ENCODE measurements around the gene TTBK2.

The TTBK2 gene

DNA sequence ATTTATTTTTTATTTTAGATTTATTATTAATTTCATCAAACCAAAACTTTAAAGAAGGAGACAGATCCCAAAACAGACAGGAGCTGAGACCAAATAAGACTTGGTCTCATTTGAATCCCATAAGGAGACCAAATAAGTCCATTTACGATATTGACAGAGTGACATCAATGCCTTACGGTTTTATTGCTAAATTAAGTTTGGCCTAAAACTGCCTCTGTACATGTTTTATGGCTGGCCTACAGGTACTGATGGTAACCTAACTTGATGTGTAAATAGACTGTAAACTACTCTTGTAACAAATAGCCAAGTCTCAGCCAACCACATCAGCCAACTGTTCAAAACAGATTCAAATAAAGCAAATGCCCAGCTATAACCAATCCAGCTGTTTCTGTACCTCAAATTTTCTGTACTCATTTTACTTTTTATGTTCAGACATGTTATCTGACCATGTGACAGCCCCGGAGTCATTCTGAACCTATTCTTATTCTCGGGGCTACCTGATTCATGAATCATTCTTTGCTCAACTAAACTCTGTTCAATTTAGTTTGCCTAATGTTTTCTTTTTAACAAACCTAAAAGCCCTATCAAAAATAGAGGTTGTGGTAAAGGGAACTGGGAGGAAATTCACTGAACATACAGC lies 94.2 kb downstream of the TTBK2 start (continued):
- no peak for TF ChIP-seq ZNF776 (tag by site-specific recombination; IDR thresholded peaks at IDR 0.05; ENCODE audit: borderline replicate concordance)
- no peak for TF ChIP-seq KLF1 (tag by site-specific recombination; IDR thresholded peaks at IDR 0.05)
- no peak for TF ChIP-seq ZNF626 (tag by site-specific recombination; IDR thresholded peaks at IDR 0.05)
- no peak for TF ChIP-seq ZNF121 (tag by site-specific recombination; IDR thresholded peaks at IDR 0.05)
- 0 out of 2 replicates have a peak, but pooled peaks have one; percentile 19 for TF ChIP-seq IKZF3 (tag by site-specific recombination; IDR thresholded peaks at IDR 0.05)
- no peak for TF ChIP-seq ZNF423 (tag by site-specific recombination; IDR thresholded peaks at IDR 0.05)
- TF ChIP-seq, protein P1, sequence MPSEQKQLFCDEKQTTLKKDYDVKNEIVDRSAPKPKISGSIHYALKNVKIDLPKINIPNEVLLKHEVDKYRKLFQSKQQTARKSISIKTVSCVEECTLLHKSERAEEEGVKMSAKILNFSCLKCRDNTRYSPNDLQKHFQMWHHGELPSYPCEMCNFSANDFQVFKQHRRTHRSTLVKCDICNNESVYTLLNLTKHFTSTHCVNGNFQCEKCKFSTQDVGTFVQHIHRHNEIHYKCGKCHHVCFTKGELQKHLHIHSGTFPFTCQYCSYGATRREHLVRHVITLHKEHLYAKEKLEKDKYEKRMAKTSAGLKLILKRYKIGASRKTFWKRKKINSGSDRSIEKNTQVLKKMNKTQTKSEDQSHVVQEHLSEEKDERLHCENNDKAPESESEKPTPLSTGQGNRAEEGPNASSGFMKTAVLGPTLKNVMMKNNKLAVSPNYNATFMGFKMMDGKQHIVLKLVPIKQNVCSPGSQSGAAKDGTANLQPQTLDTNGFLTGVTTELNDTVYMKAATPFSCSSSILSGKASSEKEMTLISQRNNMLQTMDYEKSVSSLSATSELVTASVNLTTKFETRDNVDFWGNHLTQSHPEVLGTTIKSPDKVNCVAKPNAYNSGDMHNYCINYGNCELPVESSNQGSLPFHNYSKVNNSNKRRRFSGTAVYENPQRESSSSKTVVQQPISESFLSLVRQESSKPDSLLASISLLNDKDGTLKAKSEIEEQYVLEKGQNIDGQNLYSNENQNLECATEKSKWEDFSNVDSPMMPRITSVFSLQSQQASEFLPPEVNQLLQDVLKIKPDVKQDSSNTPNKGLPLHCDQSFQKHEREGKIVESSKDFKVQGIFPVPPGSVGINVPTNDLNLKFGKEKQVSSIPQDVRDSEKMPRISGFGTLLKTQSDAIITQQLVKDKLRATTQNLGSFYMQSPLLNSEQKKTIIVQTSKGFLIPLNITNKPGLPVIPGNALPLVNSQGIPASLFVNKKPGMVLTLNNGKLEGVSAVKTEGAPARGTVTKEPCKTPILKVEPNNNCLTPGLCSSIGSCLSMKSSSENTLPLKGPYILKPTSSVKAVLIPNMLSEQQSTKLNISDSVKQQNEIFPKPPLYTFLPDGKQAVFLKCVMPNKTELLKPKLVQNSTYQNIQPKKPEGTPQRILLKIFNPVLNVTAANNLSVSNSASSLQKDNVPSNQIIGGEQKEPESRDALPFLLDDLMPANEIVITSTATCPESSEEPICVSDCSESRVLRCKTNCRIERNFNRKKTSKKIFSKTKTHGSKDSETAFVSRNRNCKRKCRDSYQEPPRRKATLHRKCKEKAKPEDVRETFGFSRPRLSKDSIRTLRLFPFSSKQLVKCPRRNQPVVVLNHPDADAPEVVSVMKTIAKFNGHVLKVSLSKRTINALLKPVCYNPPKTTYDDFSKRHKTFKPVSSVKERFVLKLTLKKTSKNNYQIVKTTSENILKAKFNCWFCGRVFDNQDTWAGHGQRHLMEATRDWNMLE (tag by site-specific recombination; conservative IDR thresholded peaks at IDR 0.05; ENCODE audit: low read depth): no peak
- TF ChIP-seq, protein P2, sequence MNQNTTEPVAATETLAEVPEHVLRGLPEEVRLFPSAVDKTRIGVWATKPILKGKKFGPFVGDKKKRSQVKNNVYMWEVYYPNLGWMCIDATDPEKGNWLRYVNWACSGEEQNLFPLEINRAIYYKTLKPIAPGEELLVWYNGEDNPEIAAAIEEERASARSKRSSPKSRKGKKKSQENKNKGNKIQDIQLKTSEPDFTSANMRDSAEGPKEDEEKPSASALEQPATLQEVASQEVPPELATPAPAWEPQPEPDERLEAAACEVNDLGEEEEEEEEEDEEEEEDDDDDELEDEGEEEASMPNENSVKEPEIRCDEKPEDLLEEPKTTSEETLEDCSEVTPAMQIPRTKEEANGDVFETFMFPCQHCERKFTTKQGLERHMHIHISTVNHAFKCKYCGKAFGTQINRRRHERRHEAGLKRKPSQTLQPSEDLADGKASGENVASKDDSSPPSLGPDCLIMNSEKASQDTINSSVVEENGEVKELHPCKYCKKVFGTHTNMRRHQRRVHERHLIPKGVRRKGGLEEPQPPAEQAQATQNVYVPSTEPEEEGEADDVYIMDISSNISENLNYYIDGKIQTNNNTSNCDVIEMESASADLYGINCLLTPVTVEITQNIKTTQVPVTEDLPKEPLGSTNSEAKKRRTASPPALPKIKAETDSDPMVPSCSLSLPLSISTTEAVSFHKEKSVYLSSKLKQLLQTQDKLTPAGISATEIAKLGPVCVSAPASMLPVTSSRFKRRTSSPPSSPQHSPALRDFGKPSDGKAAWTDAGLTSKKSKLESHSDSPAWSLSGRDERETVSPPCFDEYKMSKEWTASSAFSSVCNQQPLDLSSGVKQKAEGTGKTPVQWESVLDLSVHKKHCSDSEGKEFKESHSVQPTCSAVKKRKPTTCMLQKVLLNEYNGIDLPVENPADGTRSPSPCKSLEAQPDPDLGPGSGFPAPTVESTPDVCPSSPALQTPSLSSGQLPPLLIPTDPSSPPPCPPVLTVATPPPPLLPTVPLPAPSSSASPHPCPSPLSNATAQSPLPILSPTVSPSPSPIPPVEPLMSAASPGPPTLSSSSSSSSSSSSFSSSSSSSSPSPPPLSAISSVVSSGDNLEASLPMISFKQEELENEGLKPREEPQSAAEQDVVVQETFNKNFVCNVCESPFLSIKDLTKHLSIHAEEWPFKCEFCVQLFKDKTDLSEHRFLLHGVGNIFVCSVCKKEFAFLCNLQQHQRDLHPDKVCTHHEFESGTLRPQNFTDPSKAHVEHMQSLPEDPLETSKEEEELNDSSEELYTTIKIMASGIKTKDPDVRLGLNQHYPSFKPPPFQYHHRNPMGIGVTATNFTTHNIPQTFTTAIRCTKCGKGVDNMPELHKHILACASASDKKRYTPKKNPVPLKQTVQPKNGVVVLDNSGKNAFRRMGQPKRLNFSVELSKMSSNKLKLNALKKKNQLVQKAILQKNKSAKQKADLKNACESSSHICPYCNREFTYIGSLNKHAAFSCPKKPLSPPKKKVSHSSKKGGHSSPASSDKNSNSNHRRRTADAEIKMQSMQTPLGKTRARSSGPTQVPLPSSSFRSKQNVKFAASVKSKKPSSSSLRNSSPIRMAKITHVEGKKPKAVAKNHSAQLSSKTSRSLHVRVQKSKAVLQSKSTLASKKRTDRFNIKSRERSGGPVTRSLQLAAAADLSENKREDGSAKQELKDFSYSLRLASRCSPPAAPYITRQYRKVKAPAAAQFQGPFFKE (tag by site-specific recombination; IDR thresholded peaks at IDR 0.05; ENCODE audit: borderline replicate concordance): no peak
- TF ChIP-seq ZNF510 (tag by site-specific recombination; IDR thresholded peaks at IDR 0.05; ENCODE audit: insufficient replicate concordance): no peak
- no peak for TF ChIP-seq EGR2 (tag by site-specific recombination; IDR thresholded peaks at IDR 0.05; ENCODE audit: low read depth)
- 0 out of 2 replicates have a peak, but pooled peaks have one; percentile 29 for TF ChIP-seq ZNF843 (tag by site-specific recombination; IDR thresholded peaks at IDR 0.05)
- TF ChIP-seq GLI4 (tag by site-specific recombination; IDR thresholded peaks at IDR 0.05): no peak
- TF ChIP-seq, protein P3, sequence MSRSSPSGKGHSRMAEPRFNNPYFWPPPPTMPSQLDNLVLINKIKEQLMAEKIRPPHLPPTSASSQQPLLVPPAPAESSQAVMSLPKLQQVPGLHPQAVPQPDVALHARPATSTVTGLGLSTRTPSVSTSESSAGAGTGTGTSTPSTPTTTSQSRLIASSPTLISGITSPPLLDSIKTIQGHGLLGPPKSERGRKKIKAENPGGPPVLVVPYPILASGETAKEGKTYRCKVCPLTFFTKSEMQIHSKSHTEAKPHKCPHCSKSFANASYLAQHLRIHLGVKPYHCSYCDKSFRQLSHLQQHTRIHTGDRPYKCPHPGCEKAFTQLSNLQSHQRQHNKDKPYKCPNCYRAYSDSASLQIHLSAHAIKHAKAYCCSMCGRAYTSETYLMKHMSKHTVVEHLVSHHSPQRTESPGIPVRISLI (tag by site-specific recombination; IDR thresholded peaks at IDR 0.05): no peak
- TF ChIP-seq, protein P4, sequence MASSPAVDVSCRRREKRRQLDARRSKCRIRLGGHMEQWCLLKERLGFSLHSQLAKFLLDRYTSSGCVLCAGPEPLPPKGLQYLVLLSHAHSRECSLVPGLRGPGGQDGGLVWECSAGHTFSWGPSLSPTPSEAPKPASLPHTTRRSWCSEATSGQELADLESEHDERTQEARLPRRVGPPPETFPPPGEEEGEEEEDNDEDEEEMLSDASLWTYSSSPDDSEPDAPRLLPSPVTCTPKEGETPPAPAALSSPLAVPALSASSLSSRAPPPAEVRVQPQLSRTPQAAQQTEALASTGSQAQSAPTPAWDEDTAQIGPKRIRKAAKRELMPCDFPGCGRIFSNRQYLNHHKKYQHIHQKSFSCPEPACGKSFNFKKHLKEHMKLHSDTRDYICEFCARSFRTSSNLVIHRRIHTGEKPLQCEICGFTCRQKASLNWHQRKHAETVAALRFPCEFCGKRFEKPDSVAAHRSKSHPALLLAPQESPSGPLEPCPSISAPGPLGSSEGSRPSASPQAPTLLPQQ (tag by site-specific recombination; IDR thresholded peaks at IDR 0.05): no peak
- no peak for TF ChIP-seq ZNF184 (tag by site-specific recombination; IDR thresholded peaks at IDR 0.05)
- no peak for TF ChIP-seq KLF7 (tag by site-specific recombination; IDR thresholded peaks at IDR 0.05; ENCODE audit: borderline replicate concordance)
- 0 out of 2 replicates have a peak, but pooled peaks have one; percentile 22 for TF ChIP-seq ZSCAN30 (tag by site-specific recombination; IDR thresholded peaks at IDR 0.05)
- TF ChIP-seq ZNF701 (tag by site-specific recombination; IDR thresholded peaks at IDR 0.05): no peak
- no peak for TF ChIP-seq ZNF266 (tag by site-specific recombination; IDR thresholded peaks at IDR 0.05; ENCODE audit: low read depth)
- TF ChIP-seq, protein P5, sequence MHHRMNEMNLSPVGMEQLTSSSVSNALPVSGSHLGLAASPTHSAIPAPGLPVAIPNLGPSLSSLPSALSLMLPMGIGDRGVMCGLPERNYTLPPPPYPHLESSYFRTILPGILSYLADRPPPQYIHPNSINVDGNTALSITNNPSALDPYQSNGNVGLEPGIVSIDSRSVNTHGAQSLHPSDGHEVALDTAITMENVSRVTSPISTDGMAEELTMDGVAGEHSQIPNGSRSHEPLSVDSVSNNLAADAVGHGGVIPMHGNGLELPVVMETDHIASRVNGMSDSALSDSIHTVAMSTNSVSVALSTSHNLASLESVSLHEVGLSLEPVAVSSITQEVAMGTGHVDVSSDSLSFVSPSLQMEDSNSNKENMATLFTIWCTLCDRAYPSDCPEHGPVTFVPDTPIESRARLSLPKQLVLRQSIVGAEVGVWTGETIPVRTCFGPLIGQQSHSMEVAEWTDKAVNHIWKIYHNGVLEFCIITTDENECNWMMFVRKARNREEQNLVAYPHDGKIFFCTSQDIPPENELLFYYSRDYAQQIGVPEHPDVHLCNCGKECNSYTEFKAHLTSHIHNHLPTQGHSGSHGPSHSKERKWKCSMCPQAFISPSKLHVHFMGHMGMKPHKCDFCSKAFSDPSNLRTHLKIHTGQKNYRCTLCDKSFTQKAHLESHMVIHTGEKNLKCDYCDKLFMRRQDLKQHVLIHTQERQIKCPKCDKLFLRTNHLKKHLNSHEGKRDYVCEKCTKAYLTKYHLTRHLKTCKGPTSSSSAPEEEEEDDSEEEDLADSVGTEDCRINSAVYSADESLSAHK (tag by site-specific recombination; IDR thresholded peaks at IDR 0.05): no peak
- TF ChIP-seq ZNF155 (tag by site-specific recombination; IDR thresholded peaks at IDR 0.05): no peak
- TF ChIP-seq OSR2 (tag by site-specific recombination; IDR thresholded peaks at IDR 0.05): peak; percentile 59; the same call in 1 of the 2 replicates
- TF ChIP-seq ZNF140 (tag by site-specific recombination; IDR thresholded peaks at IDR 0.05): no peak
- TF ChIP-seq PRDM1 (tag by site-specific recombination; IDR thresholded peaks at IDR 0.05): no peak

Measured in HEK293 (cell line).